OCI-LY7 (cell line): Measurements from ENCODE around the gene MUC5B.

Experiments
- EZH2phosphoT487 ChIP-seq: fragments of 200-600 bp; sonication (generic); IDR thresholded peaks from 2 replicates; pipeline ENCODE4 v1.6.1; 2018; ENCODE audit warnings: low read depth, borderline replicate concordance, mild to moderate bottlenecking, mixed run types, antibody characterized with exemption, low read length, moderate library complexity, mixed read lengths
- TF ChIP-seq, protein P1 (sequence below): fragments of 200-600 bp; sonication (generic); conservative IDR thresholded peaks from 2 replicates; pipeline ENCODE4 v1.5.1; 2014; ENCODE audit warnings: mild to moderate bottlenecking, antibody characterized with exemption, low read length, moderate library complexity, mixed read lengths

DNA sequence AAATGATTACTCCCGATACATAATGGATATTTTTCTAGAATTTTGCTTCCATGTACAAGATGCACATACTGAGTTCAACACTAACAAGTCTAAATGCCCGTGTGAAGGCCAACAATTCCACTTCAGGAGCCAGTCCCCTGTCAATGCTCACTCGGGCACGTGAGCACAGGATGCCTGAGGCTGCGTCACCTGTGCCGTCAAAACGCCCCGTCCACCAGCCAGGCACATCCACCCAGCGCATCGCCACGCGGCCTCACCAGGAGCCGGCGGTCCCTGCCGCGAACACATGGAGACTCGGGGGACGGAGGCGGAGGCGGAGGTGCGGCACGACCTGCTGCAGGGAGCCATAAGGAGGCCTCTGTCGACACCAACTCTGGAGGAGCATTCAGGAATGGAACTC, 76.8 kb downstream of the MUC5B start:
- TF ChIP-seq, protein P1, sequence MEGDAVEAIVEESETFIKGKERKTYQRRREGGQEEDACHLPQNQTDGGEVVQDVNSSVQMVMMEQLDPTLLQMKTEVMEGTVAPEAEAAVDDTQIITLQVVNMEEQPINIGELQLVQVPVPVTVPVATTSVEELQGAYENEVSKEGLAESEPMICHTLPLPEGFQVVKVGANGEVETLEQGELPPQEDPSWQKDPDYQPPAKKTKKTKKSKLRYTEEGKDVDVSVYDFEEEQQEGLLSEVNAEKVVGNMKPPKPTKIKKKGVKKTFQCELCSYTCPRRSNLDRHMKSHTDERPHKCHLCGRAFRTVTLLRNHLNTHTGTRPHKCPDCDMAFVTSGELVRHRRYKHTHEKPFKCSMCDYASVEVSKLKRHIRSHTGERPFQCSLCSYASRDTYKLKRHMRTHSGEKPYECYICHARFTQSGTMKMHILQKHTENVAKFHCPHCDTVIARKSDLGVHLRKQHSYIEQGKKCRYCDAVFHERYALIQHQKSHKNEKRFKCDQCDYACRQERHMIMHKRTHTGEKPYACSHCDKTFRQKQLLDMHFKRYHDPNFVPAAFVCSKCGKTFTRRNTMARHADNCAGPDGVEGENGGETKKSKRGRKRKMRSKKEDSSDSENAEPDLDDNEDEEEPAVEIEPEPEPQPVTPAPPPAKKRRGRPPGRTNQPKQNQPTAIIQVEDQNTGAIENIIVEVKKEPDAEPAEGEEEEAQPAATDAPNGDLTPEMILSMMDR, result no peak
- no peak for TF ChIP-seq EZH2phosphoT487
